Measurements from ENCODE around the gene CBLB.

GRCh38 chr3:105747696-105748095, 121.1 kb downstream of the CBLB start:
- TF ChIP-seq TAF1 (IDR thresholded peaks at IDR 0.05; ENCODE audit: borderline replicate concordance, insufficient read depth, low read length) (no peak), SIN3A (IDR thresholded peaks at IDR 0.05; ENCODE audit: borderline replicate concordance, insufficient read depth, low read length) (no peak), POLR2AphosphoS5 (IDR thresholded peaks at IDR 0.05; ENCODE audit: low read depth, low read length) (no peak), REST (IDR thresholded peaks at IDR 0.05; ENCODE audit: insufficient read depth in 1 of 2, low read depth in 2 of 2, low read length in 2 of 2) (no peak)
